Adipose tissue (tissue), 3 donors: Measurements from ENCODE around the gene SLC4A4. TPM values are rescaled to one million over a fixed set of nuclear protein-coding genes. Genes with fewer than 3 reads are reported as not detected.

Experiments used
- H3K27ac ChIP-seq: one replicate; pipeline ENCODE4 v1.5.1; 2013; ENCODE audit warnings: low read depth, low read length
- WGBS, 3 donors: extraction: QIAGEN DNeasy Blood & Tissue Kit; methylation state at CpG; one replicate each; pipeline ENCODE4 v1.1.7; 2013; 5-methylcytosine and 5-hydroxymethylcytosine counted together
- polyA plus RNA-seq, 3 donors: library from polyadenylated mRNA; stranded (reverse); fragments of 200-250 nt; gene quantifications; one replicate each; pipeline ENCODE4 v1.2.3, GENCODE V29; 2013
- donor health status: healthy with polysubstance abuse.
- donor health status: Bipolar disorder and iron deficiency.
- donor health status: healthy.

SLC4A4 gene
- 10 to 100 TPM in 1 of 3 donors, 1 to 10 TPM in 2; 1.8 to 70.0 (median 3.1) TPM for polyA plus RNA-seq

GRCh38 chr4:71338846-71339593 lies at the start of gene SLC4A4:
TSS of gene SLC4A4 (plus strand) at chr4:71339020.
- WGBS, 3 donors: 87 to 93% (median 88%) methylated on average over 8 of the region's 8 CpGs
- no peak within 1 kb of the TSS for H3K27ac ChIP-seq

- H3K27ac ChIP-seq: no peak overlapping the region
- 66 to 72% (median 67%) methylated on average over 3 of the region's 3 CpGs for WGBS, 3 donors
Measured at GRCh38 chr4:71290074-71290473, 48.7 kb upstream of the SLC4A4 start.

- H3K27ac ChIP-seq: no peak overlapping the region
- WGBS, 3 donors: 65 to 81% (median 71%) methylated on average over 1 of the region's 1 CpG
Measured at GRCh38 chr4:71290476-71290875, 48.3 kb upstream of the SLC4A4 start.

- 78 to 93% (median 90%) methylated on average over 1 of the region's 1 CpG for WGBS, 3 donors
- H3K27ac ChIP-seq: no peak overlapping the region
Measured at GRCh38 chr4:71292228-71292627, 46.6 kb upstream of the SLC4A4 start.

- no peak overlapping the region for H3K27ac ChIP-seq
- 64 to 85% (median 66%) methylated on average over 5 of the region's 5 CpGs for WGBS, 3 donors
Measured at GRCh38 chr4:71293705-71294104, 45.1 kb upstream of the SLC4A4 start.

- 68 to 72% (median 71%) methylated on average over 3 of the region's 3 CpGs for WGBS, 3 donors
- no peak overlapping the region for H3K27ac ChIP-seq
Measured at GRCh38 chr4:71294301-71294700, 44.5 kb upstream of the SLC4A4 start.

GRCh38 chr4:71296945-71297344 lies 41.9 kb upstream of the SLC4A4 start:
- WGBS, 3 donors: 84 to 96% (median 90%) methylated on average over 1 of the region's 1 CpG
- no peak overlapping the region for H3K27ac ChIP-seq

GRCh38 chr4:71300362-71300761 lies 38.5 kb upstream of the SLC4A4 start:
- no peak overlapping the region for H3K27ac ChIP-seq
- WGBS, 3 donors: 88 to 94% (median 93%) methylated on average over 8 of the region's 8 CpGs

GRCh38 chr4:71300964-71301363 lies 37.9 kb upstream of the SLC4A4 start:
- no peak overlapping the region for H3K27ac ChIP-seq
- WGBS, 3 donors: 53 to 73% (median 70%) methylated on average over 3 of the region's 3 CpGs

- no peak overlapping the region for H3K27ac ChIP-seq
- WGBS, 3 donors: 76 to 90% (median 87%) methylated on average over 1 of the region's 1 CpG
Measured at GRCh38 chr4:71303287-71303686, 35.5 kb upstream of the SLC4A4 start.

- WGBS, 3 donors: 82 to 95% (median 91%) methylated on average over 2 of the region's 2 CpGs
- no peak overlapping the region for H3K27ac ChIP-seq
Measured at GRCh38 chr4:71303850-71304249, 35.0 kb upstream of the SLC4A4 start.

- 31 to 88% (median 71%) methylated on average over 2 of the region's 2 CpGs for WGBS, 3 donors
- no peak overlapping the region for H3K27ac ChIP-seq
Measured at GRCh38 chr4:71304289-71304850, 34.5 kb upstream of the SLC4A4 start.

GRCh38 chr4:71307729-71308128 lies 31.1 kb upstream of the SLC4A4 start:
- no peak overlapping the region for H3K27ac ChIP-seq
- WGBS, 3 donors: 58 to 92% (median 76%) methylated on average over 2 of the region's 2 CpGs

- WGBS, 3 donors: 66 to 79% (median 68%) methylated on average over 3 of the region's 3 CpGs
Measured at GRCh38 chr4:71322425-71322824, 16.4 kb upstream of the SLC4A4 start.

GRCh38 chr4:71333368-71333767 lies 5.5 kb upstream of the SLC4A4 start:
- H3K27ac ChIP-seq: no peak overlapping the region
- 87 to 88% (median 88%) methylated on average over 3 of the region's 3 CpGs for WGBS, 3 donors

More at GRCh38 chr4:71322425-71322824, 16.4 kb upstream of the SLC4A4 start:
- H3K27ac ChIP-seq: no peak overlapping the region

GRCh38 chr4:71333960-71334359 lies 4.9 kb upstream of the SLC4A4 start:
- H3K27ac ChIP-seq: no peak overlapping the region

- no peak overlapping the region for H3K27ac ChIP-seq
- 74 to 79% (median 76%) methylated on average over 3 of the region's 3 CpGs for WGBS, 3 donors
Measured at GRCh38 chr4:71334465-71334882, 4.3 kb upstream of the SLC4A4 start.

- 76 to 83% (median 82%) methylated on average over 2 of the region's 2 CpGs for WGBS, 3 donors
- no peak overlapping the region for H3K27ac ChIP-seq
Measured at GRCh38 chr4:71343670-71344466, 5.0 kb downstream of the SLC4A4 start.

- H3K27ac ChIP-seq: no peak overlapping the region
Measured at GRCh38 chr4:71346710-71347109, 7.9 kb downstream of the SLC4A4 start.
